Brain microvascular endothelial cell (primary cell): ENCODE data around the gene TDRD12.

Experiments used
- DNase-seq: peaks from one replicate; pipeline ENCODE4 v3.0.0-alpha.2; 2020
- H3K27ac ChIP-seq: fragments of 250-450 bp; sonication (Bioruptor Pico); 2 replicates; pipeline ENCODE4 v1.5.1; 2020; ENCODE audit warnings: mild to moderate bottlenecking, moderate library complexity
- H3K27me3 ChIP-seq: fragments of 250-450 bp; sonication (Bioruptor Pico); replicated peaks from 2 replicates; pipeline ENCODE4 v1.5.1; 2020; ENCODE audit warnings: mild to moderate bottlenecking
- H3K36me3 ChIP-seq: fragments of 250-450 bp; sonication (Bioruptor Pico); replicated peaks from 2 replicates; pipeline ENCODE4 v1.5.1; 2020; ENCODE audit warnings: mild to moderate bottlenecking
- H3K4me3 ChIP-seq: 2 replicates; pipeline ENCODE4 v1.5.1; 2011; ENCODE audit warnings: low read depth, mild to moderate bottlenecking, control low read depth, low read length, moderate library complexity
- in situ Hi-C: cut with HindIII; loops from 2 replicates; pipeline ENCODE4 v1.10.0; 2017; ENCODE audit warnings: low sequenced_read_pairs, low pct_ligation_motif_present
- TF ChIP-seq, protein P1 (sequence below): IDR thresholded peaks from 2 replicates; pipeline ENCODE4 v1.5.1; 2011; ENCODE audit warnings: low read depth, mild to moderate bottlenecking, moderate library complexity, low read length, control low read depth, inconsistent platforms; ENCODE audit errors: missing control alignments

The TDRD12 gene

DNA sequence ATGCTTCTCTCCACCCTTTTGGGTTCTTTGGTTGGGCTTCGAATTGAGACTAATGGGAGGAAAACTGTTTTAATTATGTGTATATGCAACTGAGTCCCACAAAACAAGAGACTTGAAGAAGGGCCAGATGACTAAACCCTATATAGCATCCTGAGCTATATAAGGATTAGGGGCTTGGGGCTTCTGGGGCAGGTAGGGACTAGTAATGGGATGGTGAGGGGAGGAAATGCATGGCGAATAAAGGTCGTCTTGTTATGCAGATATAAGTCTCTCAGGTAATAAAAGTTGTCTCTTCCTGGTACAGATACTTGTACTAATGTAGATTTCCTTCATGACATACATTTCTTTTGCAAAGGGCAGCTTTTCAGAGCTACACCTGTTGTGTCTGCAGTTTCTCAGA lies 152.8 kb downstream of the TDRD12 start:
- DNase-seq = no peak
- H3K27ac ChIP-seq = no peak overlapping the region
- TF ChIP-seq, protein P1, sequence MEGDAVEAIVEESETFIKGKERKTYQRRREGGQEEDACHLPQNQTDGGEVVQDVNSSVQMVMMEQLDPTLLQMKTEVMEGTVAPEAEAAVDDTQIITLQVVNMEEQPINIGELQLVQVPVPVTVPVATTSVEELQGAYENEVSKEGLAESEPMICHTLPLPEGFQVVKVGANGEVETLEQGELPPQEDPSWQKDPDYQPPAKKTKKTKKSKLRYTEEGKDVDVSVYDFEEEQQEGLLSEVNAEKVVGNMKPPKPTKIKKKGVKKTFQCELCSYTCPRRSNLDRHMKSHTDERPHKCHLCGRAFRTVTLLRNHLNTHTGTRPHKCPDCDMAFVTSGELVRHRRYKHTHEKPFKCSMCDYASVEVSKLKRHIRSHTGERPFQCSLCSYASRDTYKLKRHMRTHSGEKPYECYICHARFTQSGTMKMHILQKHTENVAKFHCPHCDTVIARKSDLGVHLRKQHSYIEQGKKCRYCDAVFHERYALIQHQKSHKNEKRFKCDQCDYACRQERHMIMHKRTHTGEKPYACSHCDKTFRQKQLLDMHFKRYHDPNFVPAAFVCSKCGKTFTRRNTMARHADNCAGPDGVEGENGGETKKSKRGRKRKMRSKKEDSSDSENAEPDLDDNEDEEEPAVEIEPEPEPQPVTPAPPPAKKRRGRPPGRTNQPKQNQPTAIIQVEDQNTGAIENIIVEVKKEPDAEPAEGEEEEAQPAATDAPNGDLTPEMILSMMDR = no peak
- in situ Hi-C loops = no loop called here
- no peak overlapping the region for H3K4me3 ChIP-seq
- no peaks in the 10 kb centered on the region for H3K36me3 ChIP-seq
- no peaks in the 10 kb centered on the region for H3K27me3 ChIP-seq

DNA sequence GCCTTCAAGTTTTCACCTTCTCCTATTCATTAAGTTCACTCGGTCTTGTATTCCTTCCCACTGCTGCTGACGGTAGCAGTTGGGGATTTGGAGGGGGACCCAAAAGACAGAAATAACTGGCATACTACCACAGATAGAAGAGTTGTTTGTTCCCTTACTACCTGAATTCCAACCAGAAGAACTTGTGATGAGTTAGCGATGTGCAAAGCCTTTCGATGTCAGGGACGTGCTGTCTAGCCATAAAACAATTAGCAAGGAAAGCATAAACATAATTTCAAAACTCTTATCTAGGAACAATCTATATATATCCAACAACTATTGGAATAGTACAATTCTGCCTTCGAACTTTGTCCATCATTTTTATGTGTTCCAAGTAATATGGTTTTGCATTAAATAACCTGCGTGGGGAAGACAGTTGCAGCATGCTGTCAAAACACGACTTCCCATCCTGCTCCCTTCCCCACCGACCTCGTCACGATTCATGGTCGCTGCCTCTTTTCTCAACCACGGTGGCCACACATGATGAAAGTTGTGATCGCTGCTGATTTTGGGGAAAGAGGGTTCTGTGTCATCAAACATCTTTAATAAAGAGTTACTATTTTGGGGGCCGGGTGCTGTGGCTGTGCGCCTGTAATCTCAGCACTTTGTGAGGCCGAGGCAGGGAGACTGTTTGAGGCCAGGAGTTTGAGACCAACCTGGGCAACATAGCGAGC lies 153.8 kb downstream of the TDRD12 start:
- DNase-seq = no peak
- H3K36me3 ChIP-seq = no peaks in the 10 kb centered on the region
- in situ Hi-C loops = no loop called here
- no peaks in the 10 kb centered on the region for H3K27me3 ChIP-seq
- H3K4me3 ChIP-seq = no peak overlapping the region
- no peak overlapping the region for H3K27ac ChIP-seq
- TF ChIP-seq, protein P1 = no peak

DNA sequence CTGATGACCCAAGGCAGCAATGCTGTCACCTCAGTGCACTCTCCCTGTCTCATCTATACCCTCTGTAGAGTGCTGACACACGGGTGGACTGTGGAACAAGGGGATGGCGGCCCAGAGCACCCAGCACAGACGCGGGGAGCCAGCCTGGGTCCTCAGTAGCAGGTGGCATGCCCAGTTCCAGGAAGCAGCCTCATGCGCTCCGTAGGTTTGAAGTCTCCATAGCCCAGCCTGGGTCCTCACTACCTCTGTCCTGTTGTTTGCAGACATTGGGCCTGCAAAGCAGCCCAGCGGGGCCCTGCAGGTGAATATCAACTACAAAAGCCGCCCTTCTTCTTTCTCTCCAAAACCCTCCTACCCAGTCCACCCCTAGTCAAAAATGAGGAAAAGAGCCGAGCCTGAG lies 155.0 kb downstream of the TDRD12 start:
- TF ChIP-seq, protein P1 = no peak
- Histone ChIP-seq H3K4me3 (no peak overlapping the region), H3K27ac (no peak overlapping the region), H3K27me3 (no peaks in the 10 kb centered on the region), H3K36me3 (no peaks in the 10 kb centered on the region)
- in situ Hi-C loops = no loop called here
- DNase-seq = no peak

DNA sequence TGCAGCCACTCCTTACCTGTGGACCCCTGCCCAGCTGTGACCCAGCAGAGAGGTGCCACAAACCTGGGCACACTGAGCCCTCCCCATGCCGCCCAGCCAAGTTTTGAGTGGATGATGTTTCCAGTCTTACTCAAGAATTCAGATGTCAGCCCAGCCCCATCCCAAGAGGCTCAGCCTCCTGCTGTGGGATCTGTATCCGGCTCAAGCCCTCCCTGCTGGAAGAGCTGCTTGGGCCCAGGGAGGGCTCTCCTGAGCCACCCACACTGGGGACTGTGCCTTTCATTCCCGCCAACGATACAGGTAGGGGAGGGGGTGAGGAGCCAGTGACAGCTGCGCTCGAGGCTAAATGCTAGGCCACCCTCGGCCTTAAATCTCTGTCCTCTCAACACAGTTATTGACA lies 155.9 kb downstream of the TDRD12 start:
- in situ Hi-C loops = no loop called here
- H3K36me3 ChIP-seq = no peaks in the 10 kb centered on the region
- H3K4me3 ChIP-seq = no peak overlapping the region
- no peaks in the 10 kb centered on the region for H3K27me3 ChIP-seq
- no peak overlapping the region for H3K27ac ChIP-seq
- no peak for DNase-seq
- TF ChIP-seq, protein P1 = no peak

DNA sequence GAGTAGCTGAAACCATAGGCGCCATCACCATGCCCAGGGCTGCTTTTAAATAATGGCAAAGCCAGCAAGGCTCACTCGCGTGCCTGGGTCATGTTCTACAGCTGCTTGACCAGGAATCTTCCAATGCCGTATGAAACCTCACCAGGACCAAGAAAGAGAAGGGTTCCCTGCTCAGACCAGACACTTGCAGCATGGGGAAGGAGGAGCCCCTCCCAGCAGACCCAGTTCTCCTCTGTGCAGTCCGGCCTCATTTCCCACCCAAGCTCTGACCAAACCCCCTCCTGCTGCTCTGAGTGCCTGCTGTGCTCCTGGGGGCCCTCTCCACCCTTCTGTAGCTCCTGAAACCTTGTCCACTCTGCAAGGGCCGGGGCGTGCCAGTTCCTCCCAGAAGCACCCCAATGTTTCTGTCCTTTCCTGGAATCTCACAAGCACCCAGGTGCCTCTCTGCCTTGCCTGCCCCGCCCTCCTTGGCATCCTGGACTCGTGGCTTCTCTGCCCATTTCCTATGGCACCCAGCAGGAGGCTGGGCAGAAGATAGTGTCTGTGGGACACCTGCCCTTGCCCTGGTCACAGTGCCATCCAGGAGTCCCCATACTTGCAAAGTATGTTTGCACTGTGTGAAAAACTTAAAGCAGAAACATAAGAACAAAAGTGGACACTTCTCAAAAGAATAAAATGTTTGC lies 156.8 kb downstream of the TDRD12 start:
- Histone ChIP-seq H3K4me3 (no peak overlapping the region), H3K27me3 (no peaks in the 10 kb centered on the region), H3K27ac (no peak overlapping the region), H3K36me3 (no peaks in the 10 kb centered on the region)
- in situ Hi-C loops = no loop called here
- DNase-seq = no peak
- TF ChIP-seq, protein P1 = no peak

DNA sequence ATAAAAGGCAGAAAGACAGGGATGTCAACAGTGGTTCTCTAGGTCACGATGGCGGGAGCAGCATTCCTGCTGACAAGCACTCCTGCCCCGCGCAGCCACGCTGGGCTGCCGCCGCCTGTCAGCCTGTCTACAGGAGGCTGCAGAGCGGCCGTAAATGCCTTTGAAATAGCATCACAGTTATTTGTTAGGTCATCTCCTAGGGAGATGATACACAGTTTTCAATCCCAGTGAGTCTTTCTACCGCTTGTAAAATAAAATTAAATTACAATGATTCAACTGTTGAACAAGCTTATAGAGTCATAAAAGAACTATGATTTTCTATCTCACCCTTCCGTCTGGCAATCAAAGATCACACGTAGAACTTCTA lies 157.3 kb downstream of the TDRD12 start:
- TF ChIP-seq, protein P1 = no peak

More for the DNA sequence above, 157.3 kb downstream of the TDRD12 start:
- no peaks in the 10 kb centered on the region for H3K36me3 ChIP-seq
- no peaks in the 10 kb centered on the region for H3K27me3 ChIP-seq
- DNase-seq = peak; percentile 75
- in situ Hi-C loops = no loop called here
- peak overlapping the region; percentile 54 for H3K27ac ChIP-seq
- H3K4me3 ChIP-seq = no peak overlapping the region
